Measurements from ENCODE around the gene GORASP2.

The GORASP2 gene

GRCh38 chr2:170932948-170933347, 3.9 kb downstream of the GORASP2 start:
- no peak for DNase-seq (ENCODE audit: low read depth, low spot score)
- ChIA-PET POLR2A (interaction anchor here (0.6 kb wide), 1 partner anchor 334 kb away, joined by 3 read pairs; no protein-coding TSS in a partner anchor), CTCF (interaction anchor here (1.4 kb wide), 1 partner anchor 11 kb away, joined by 3 read pairs; no protein-coding TSS in a partner anchor)
- TF ChIP-seq CTCF (IDR thresholded peaks at IDR 0.05; ENCODE audit: insufficient read depth, low read length, missing control alignments): no peak
- no peak overlapping the region for H3K4me3 ChIP-seq (ENCODE audit: low read depth, low read length)

- DNase-seq (ENCODE audit: low read depth, low spot score): no peak
These were observed 8.8 kb downstream of the GORASP2 start for GRCh38 chr2:170937709-170938379.

GRCh38 chr2:170940066-170940465, 11.0 kb downstream of the GORASP2 start:
- ChIA-PET CTCF (interaction anchor here (5.0 kb wide), 1 partner anchor 11 kb away, joined by 57 read pairs; the partner anchor contains the start of gene GORASP2), POLR2A (no interaction called here)
- no peak for TF ChIP-seq CTCF (IDR thresholded peaks at IDR 0.05; ENCODE audit: insufficient read depth, low read length, missing control alignments)
- H3K4me3 ChIP-seq (ENCODE audit: low read depth, low read length): no peak overlapping the region
- no peak for DNase-seq (ENCODE audit: low read depth, low spot score)

More at GRCh38 chr2:170937709-170938379, 8.8 kb downstream of the GORASP2 start:
- no peak for TF ChIP-seq CTCF (IDR thresholded peaks at IDR 0.05; ENCODE audit: insufficient read depth, low read length, missing control alignments)
- ChIA-PET CTCF (interaction anchor here (1.1 to 5.0 kb wide), 2 partner anchors 8 to 479 kb away, joined by 3 to 57 read pairs; partner anchors contain the start of gene GORASP2), POLR2A (interaction anchor here (0.7 kb wide), 1 partner anchor 8 kb away, joined by 3 read pairs; no protein-coding TSS in a partner anchor)
- H3K4me3 ChIP-seq (ENCODE audit: low read depth, low read length): no peak overlapping the region

GRCh38 chr2:170942615-170943014, 13.6 kb downstream of the GORASP2 start:
- TF ChIP-seq CTCF (IDR thresholded peaks at IDR 0.05; ENCODE audit: insufficient read depth, low read length, missing control alignments): no peak
- ChIA-PET CTCF (interaction anchor here (1.8 to 4.8 kb wide), 2 partner anchors 14 to 30 kb away, joined by 9 to 40 read pairs; partner anchors contain the start of gene GORASP2), POLR2A (no interaction called here)
- DNase-seq (ENCODE audit: low read depth, low spot score): no peak
- H3K4me3 ChIP-seq (ENCODE audit: low read depth, low read length): no peak overlapping the region

GRCh38 chr2:170943041-170943440, 14.0 kb downstream of the GORASP2 start:
- POLR2A ChIA-PET: interaction anchor here (0.7 kb wide), 1 partner anchor 14 kb away, joined by 6 read pairs; the partner anchor contains the start of gene GORASP2
- DNase-seq (ENCODE audit: low read depth, low spot score): no peak
- no peak for TF ChIP-seq CTCF (IDR thresholded peaks at IDR 0.05; ENCODE audit: insufficient read depth, low read length, missing control alignments)
- CTCF ChIA-PET: interaction anchor here (1.8 to 4.8 kb wide), 2 partner anchors 14 to 29 kb away, joined by 9 to 40 read pairs; partner anchors contain the start of gene GORASP2
- no peak overlapping the region for H3K4me3 ChIP-seq (ENCODE audit: low read depth, low read length)

- DNase-seq (ENCODE audit: low read depth, low spot score): no peak
- TF ChIP-seq CTCF (IDR thresholded peaks at IDR 0.05; ENCODE audit: insufficient read depth, low read length, missing control alignments): no peak
- CTCF ChIA-PET: interaction anchor here (1.8 to 4.8 kb wide), 2 partner anchors 14 to 29 kb away, joined by 9 to 40 read pairs; partner anchors contain the start of gene GORASP2
- no peak overlapping the region for H3K4me3 ChIP-seq (ENCODE audit: low read depth, low read length)
- POLR2A ChIA-PET: interaction anchor here (0.7 kb wide), 1 partner anchor 15 kb away, joined by 6 read pairs; the partner anchor contains the start of gene GORASP2
These were observed 14.5 kb downstream of the GORASP2 start for GRCh38 chr2:170943596-170943995.

Measured in AG04449 (cell line).